HepG2 (cell line): ENCODE data around the gene APOL2. TPM values are rescaled to one million over a fixed set of nuclear protein-coding genes. Genes with fewer than 3 reads are reported as not detected.
"Not testable (repeated sequence)": the region's sequence is repeated elsewhere in the genome, so short reads cannot be mapped to it uniquely, and the experiment has no call there.

Source experiments
- ATF7 ChIP-seq, 2 experiments: fragments of 450-650 bp in 1 of 2; sonication (generic) in 1 of 2; formaldehyde crosslinking in 1 of 2; IDR thresholded peaks; 2 replicates each; pipeline versions ENCODE4 v1.4.0 to v1.6.1; 2016 to 2020; ENCODE audit warnings: antibody characterized with exemption in 1 of 2, mild to moderate bottlenecking in 1 of 2, missing genetic modification reagents in 1 of 2
- FOXA3 ChIP-seq: IDR thresholded peaks from 2 replicates; pipeline ENCODE4 v1.6.1; 2016; ENCODE audit warnings: missing genetic modification reagents, missing compliant biosample characterization
- FOXK1 ChIP-seq: sonication (generic); formaldehyde crosslinking; IDR thresholded peaks from 2 replicates; pipeline ENCODE4 v1.4.0; 2020; ENCODE audit warnings: low read depth, missing genetic modification reagents, borderline replicate concordance
- GATAD2A ChIP-seq: IDR thresholded peaks from 2 replicates; pipeline ENCODE4 v1.6.1; 2016
- ISL2 ChIP-seq: sonication (generic); formaldehyde crosslinking; IDR thresholded peaks from 2 replicates; pipeline ENCODE4 v1.5.0; 2020; ENCODE audit warnings: missing genetic modification reagents
- MYC ChIP-seq: sonication (generic); formaldehyde crosslinking; IDR thresholded peaks from 2 replicates; pipeline ENCODE4 v1.9.0; 2021; ENCODE audit warnings: missing genetic modification reagents, borderline replicate concordance
- NONO ChIP-seq, 2 experiments: fragments of 450-650 bp in 1 of 2; sonication (generic) in 1 of 2; formaldehyde crosslinking in 1 of 2; IDR thresholded peaks in 1 of 2; conservative IDR thresholded peaks in 1 of 2; 2 replicates each; pipeline versions ENCODE4 v1.6.1 to v1.8.0; 2017 to 2022; ENCODE audit warnings: mild to moderate bottlenecking in 1 of 2, missing genetic modification reagents in 1 of 2, moderate library complexity in 1 of 2
- NRL ChIP-seq: sonication (generic); formaldehyde crosslinking; IDR thresholded peaks from 2 replicates; pipeline ENCODE4 v1.5.0; 2020; ENCODE audit warnings: missing genetic modification reagents, mild to moderate bottlenecking, moderate library complexity, borderline replicate concordance
- SIX1 ChIP-seq: sonication (generic); formaldehyde crosslinking; IDR thresholded peaks from 2 replicates; pipeline ENCODE4 v1.4.0; 2020; ENCODE audit warnings: missing genetic modification reagents, borderline replicate concordance
- TBX2 ChIP-seq: sonication (generic); formaldehyde crosslinking; IDR thresholded peaks from 2 replicates; pipeline ENCODE4 v1.5.0; 2020; ENCODE audit warnings: missing genetic modification reagents, mild to moderate bottlenecking, borderline replicate concordance
- TEAD3 ChIP-seq: optimal IDR thresholded peaks from 2 replicates; pipeline ENCODE3; 2016; ENCODE audit warnings: borderline replicate concordance
- ZNF33B ChIP-seq: sonication (generic); formaldehyde crosslinking; IDR thresholded peaks from 2 replicates; pipeline ENCODE4 v1.5.1; 2020; ENCODE audit warnings: mild to moderate bottlenecking, missing genetic modification reagents
- ZNF510 ChIP-seq: sonication (generic); formaldehyde crosslinking; IDR thresholded peaks from 2 replicates; pipeline ENCODE4 v1.4.0; 2020; ENCODE audit warnings: low read depth, mild to moderate bottlenecking, missing genetic modification reagents
- ZNF614 ChIP-seq: IDR thresholded peaks from 2 replicates; pipeline ENCODE4 v1.6.1; 2018; ENCODE audit warnings: missing biosample characterization, missing genetic modification reagents, inconsistent platforms, borderline replicate concordance
- ZNF629 ChIP-seq: sonication (generic); formaldehyde crosslinking; conservative IDR thresholded peaks from 2 replicates; pipeline ENCODE4 v1.5.0; 2020; ENCODE audit warnings: missing genetic modification reagents
- polyA plus RNA-seq, 8 experiments: library from polyadenylated mRNA; depleted of rRNA in 3 of 8; stranded (reverse) in 7 of 8; unstranded in 1 of 8; fragments of >200 nt; fragmentation: Illumina TruSeq in 4 of 8; extraction: Trizol in 4 of 8; gene quantifications; 2 replicates each; pipeline versions ENCODE4 v1.2.1 to v1.2.3, GENCODE V29; 2011 to 2016; ENCODE audit warnings: low read depth in 4 of 8, missing spikeins in 1 of 8, mixed read lengths in 1 of 8; ENCODE audit not compliant: insufficient read depth in 1 of 8
- total RNA-seq, 5 experiments: library from RNA; depleted of rRNA; stranded (reverse); fragments of >200 nt; fragmentation: Illumina TruSeq; extraction: Trizol; gene quantifications; 2 replicates each; pipeline ENCODE4 v1.2.3, GENCODE V29; 2016; ENCODE audit warnings: low read depth in 1 of 5
- TF ChIP-seq, protein P1 (sequence below): IDR thresholded peaks from 2 replicates; pipeline ENCODE4 v1.6.1; 2016; ENCODE audit warnings: low read depth, borderline replicate concordance
- TF ChIP-seq, protein P2 (sequence below): fragments of 450-650 bp; IDR thresholded peaks from 2 replicates; pipeline ENCODE4 v1.6.1; 2016
- TF ChIP-seq, protein P3 (sequence below): sonication (generic); formaldehyde crosslinking; IDR thresholded peaks from 2 replicates; pipeline ENCODE4 v1.4.0; 2020; ENCODE audit warnings: missing genetic modification reagents
- TF ChIP-seq, protein P4 (sequence below): sonication (generic); formaldehyde crosslinking; IDR thresholded peaks from 2 replicates; pipeline ENCODE4 v1.5.1; 2020; ENCODE audit warnings: mild to moderate bottlenecking, missing genetic modification reagents, moderate library complexity

APOL2 gene
- total and polyA plus RNA-seq, 2 of the 13 experiments (the other 11 are each of a cell fraction or from before 2014, with no cell fraction given): 28.7 to 51.2 TPM

DNA sequence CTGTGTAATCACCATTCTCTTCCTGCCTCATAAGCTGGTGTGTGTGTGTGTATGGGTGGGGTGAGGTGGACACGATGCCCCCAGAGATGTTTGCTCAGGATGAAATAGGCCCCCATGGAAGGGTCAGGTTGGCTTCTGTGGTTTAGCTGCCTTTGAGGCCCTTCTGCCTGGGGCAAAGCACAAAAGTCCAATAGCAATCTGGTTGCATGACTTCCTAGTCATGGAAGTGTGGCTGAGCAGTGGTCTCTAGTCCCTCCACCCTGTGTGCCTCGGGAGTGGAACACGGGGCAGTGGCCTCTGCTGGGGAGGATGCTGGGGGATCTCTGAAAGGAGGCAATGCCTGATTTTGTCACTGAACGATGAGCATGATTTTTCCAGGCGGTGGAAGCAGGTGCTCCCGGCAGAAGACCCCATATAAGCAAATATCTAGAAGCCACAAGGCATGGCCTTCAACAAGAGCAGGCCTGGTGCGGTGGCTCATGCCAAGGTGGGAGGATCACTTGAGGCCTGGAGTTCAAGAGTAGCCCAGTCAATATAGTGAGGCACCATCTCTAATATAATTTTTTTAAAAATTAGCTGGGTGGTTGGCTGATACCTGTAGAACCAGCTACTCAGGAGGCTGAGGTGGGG is 12.8 kb upstream of the APOL2 start (continued):
- TF ChIP-seq, protein P1, sequence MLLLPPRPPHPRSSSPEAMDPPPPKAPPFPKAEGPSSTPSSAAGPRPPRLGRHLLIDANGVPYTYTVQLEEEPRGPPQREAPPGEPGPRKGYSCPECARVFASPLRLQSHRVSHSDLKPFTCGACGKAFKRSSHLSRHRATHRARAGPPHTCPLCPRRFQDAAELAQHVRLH (CRISPR knock-in tag): peak; percentile 18; the same call in 1 of the 2 replicates
- TF ChIP-seq ZNF614 (CRISPR knock-in tag): peak; percentile 81; the same call in 1 of the 2 replicates
- TF ChIP-seq ZNF510: peak; percentile 91
- not testable (repeated sequence) for TF ChIP-seq ATF7, NONO (IDR thresholded peaks at IDR 0.05)
- peak; percentile 56; the same call in 1 of the 2 replicates for TF ChIP-seq ATF7 (CRISPR knock-in tag; IDR thresholded peaks at IDR 0.05)
- TF ChIP-seq ISL2 (CRISPR knock-in tag): peak; percentile 51; the same call in 1 of the 2 replicates
- TF ChIP-seq NONO (CRISPR knock-in tag; conservative IDR thresholded peaks at IDR 0.05): 0 out of 2 replicates have a peak, but pooled peaks have one; percentile 56
- TF ChIP-seq ZNF629 (CRISPR knock-in tag): 0 out of 2 replicates have a peak, but pooled peaks have one; percentile 19
- peak; percentile 81 for TF ChIP-seq FOXA3
- TF ChIP-seq MYC (CRISPR knock-in tag): peak; percentile 81; the same call in 1 of the 2 replicates
- TF ChIP-seq NRL (CRISPR knock-in tag): 0 out of 2 replicates have a peak, but pooled peaks have one; percentile 49
- 0 out of 2 replicates have a peak, but pooled peaks have one; percentile 61 for TF ChIP-seq SIX1
- peak; percentile 83 for TF ChIP-seq TEAD3 (CRISPR knock-in tag)
- peak; percentile 59; the same call in 1 of the 2 replicates for TF ChIP-seq ZNF33B (CRISPR knock-in tag)
- peak; percentile 88 for TF ChIP-seq TBX2 (CRISPR knock-in tag)
- TF ChIP-seq, protein P2, sequence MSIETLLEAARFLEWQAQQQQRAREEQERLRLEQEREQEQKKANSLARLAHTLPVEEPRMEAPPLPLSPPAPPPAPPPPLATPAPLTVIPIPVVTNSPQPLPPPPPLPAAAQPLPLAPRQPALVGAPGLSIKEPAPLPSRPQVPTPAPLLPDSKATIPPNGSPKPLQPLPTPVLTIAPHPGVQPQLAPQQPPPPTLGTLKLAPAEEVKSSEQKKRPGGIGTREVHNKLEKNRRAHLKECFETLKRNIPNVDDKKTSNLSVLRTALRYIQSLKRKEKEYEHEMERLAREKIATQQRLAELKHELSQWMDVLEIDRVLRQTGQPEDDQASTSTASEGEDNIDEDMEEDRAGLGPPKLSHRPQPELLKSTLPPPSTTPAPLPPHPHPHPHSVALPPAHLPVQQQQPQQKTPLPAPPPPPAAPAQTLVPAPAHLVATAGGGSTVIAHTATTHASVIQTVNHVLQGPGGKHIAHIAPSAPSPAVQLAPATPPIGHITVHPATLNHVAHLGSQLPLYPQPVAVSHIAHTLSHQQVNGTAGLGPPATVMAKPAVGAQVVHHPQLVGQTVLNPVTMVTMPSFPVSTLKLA: 0 out of 2 replicates have a peak, but pooled peaks have one; percentile 11
- TF ChIP-seq, protein P3, sequence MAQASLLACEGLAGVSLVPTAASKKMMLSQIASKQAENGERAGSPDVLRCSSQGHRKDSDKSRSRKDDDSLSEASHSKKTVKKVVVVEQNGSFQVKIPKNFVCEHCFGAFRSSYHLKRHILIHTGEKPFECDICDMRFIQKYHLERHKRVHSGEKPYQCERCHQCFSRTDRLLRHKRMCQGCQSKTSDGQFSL (CRISPR knock-in tag): 0 out of 2 replicates have a peak, but pooled peaks have one; percentile 42
- TF ChIP-seq, protein P4, sequence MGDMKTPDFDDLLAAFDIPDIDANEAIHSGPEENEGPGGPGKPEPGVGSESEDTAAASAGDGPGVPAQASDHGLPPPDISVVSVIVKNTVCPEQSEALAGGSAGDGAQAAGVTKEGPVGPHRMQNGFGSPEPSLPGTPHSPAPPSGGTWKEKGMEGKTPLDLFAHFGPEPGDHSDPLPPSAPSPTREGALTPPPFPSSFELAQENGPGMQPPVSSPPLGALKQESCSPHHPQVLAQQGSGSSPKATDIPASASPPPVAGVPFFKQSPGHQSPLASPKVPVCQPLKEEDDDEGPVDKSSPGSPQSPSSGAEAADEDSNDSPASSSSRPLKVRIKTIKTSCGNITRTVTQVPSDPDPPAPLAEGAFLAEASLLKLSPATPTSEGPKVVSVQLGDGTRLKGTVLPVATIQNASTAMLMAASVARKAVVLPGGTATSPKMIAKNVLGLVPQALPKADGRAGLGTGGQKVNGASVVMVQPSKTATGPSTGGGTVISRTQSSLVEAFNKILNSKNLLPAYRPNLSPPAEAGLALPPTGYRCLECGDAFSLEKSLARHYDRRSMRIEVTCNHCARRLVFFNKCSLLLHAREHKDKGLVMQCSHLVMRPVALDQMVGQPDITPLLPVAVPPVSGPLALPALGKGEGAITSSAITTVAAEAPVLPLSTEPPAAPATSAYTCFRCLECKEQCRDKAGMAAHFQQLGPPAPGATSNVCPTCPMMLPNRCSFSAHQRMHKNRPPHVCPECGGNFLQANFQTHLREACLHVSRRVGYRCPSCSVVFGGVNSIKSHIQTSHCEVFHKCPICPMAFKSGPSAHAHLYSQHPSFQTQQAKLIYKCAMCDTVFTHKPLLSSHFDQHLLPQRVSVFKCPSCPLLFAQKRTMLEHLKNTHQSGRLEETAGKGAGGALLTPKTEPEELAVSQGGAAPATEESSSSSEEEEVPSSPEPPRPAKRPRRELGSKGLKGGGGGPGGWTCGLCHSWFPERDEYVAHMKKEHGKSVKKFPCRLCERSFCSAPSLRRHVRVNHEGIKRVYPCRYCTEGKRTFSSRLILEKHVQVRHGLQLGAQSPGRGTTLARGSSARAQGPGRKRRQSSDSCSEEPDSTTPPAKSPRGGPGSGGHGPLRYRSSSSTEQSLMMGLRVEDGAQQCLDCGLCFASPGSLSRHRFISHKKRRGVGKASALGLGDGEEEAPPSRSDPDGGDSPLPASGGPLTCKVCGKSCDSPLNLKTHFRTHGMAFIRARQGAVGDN: peak; percentile 96
- peak; percentile 36; the same call in 1 of the 2 replicates for TF ChIP-seq FOXK1
- peak; percentile 89 for TF ChIP-seq GATAD2A (CRISPR knock-in tag)
